Measurements from ENCODE around the gene PBX2. TPM values are rescaled to one million over a fixed set of nuclear protein-coding genes. Genes with fewer than 3 reads are reported as not detected.
"Not testable (repeated sequence)": the region's sequence is repeated elsewhere in the genome, so short reads cannot be mapped to it uniquely, and the experiment has no call there.

PBX2 gene
- total RNA-seq, 6 experiments from 2014 or later, result 50.7 to 61.4 (median 56.2) TPM

- peaks cover 13% of the 10 kb centered on the region; the same call in 1 of the 2 replicates for H3K36me3 Mint-ChIP-seq (ENCODE audit: low read depth)
- no peak overlapping the region for H3K27ac Mint-ChIP-seq
- no peak overlapping the region for H3K4me3 Mint-ChIP-seq
- H3K9me3 Mint-ChIP-seq, result no peaks in the 10 kb centered on the region
- no peak for TF ChIP-seq CTCF (IDR thresholded peaks at IDR 0.05)
- H3K27me3 Mint-ChIP-seq (ENCODE audit: insufficient read depth), result peaks cover 10% of the 10 kb centered on the region
- no peak for DNase-seq
- H3K4me1 Mint-ChIP-seq (ENCODE audit: low read depth), result peaks cover 7% of the 10 kb centered on the region
These were observed 43.7 kb downstream of the PBX2 start for GRCh38 chr6:32146287-32146686.

GRCh38 chr6:32144238-32144637 lies 45.8 kb downstream of the PBX2 start:
- not testable (repeated sequence) for H3K27me3 Mint-ChIP-seq (ENCODE audit: insufficient read depth); H3K9me3 Mint-ChIP-seq; H3K4me1 Mint-ChIP-seq (ENCODE audit: low read depth); H3K4me3 Mint-ChIP-seq; H3K27ac Mint-ChIP-seq; DNase-seq
- H3K36me3 Mint-ChIP-seq (ENCODE audit: low read depth), result peaks cover 13% of the 10 kb centered on the region; the same call in 1 of the 2 replicates

GRCh38 chr6:32140420-32141046 lies 49.5 kb downstream of the PBX2 start:
- Mint-ChIP-seq H3K27me3 (ENCODE audit: insufficient read depth) (peaks cover 3% of the 10 kb centered on the region; the same call in 1 of the 2 replicates), H3K4me3 (no peak overlapping the region), H3K27ac (no peak overlapping the region), H3K36me3 (ENCODE audit: low read depth) (no peaks in the 10 kb centered on the region), H3K9me3 (no peaks in the 10 kb centered on the region), H3K4me1 (ENCODE audit: low read depth) (no peaks in the 10 kb centered on the region; the same call in 1 of the 2 replicates)
- no peak for TF ChIP-seq CTCF (IDR thresholded peaks at IDR 0.05)
- DNase-seq, result no peak

- peaks cover 3% of the 10 kb centered on the region; the same call in 1 of the 2 replicates for H3K27me3 Mint-ChIP-seq (ENCODE audit: insufficient read depth)
- no peak overlapping the region for H3K4me3 Mint-ChIP-seq
- H3K9me3 Mint-ChIP-seq, result no peaks in the 10 kb centered on the region
- no peak for DNase-seq
- H3K27ac Mint-ChIP-seq, result no peak overlapping the region
- no peaks in the 10 kb centered on the region for H3K36me3 Mint-ChIP-seq (ENCODE audit: low read depth)
- no peaks in the 10 kb centered on the region; the same call in 1 of the 2 replicates for H3K4me1 Mint-ChIP-seq (ENCODE audit: low read depth)
- TF ChIP-seq CTCF (IDR thresholded peaks at IDR 0.05), result no peak
These were observed 50.4 kb downstream of the PBX2 start for GRCh38 chr6:32139590-32139989.

GRCh38 chr6:32137454-32137853 lies 52.5 kb downstream of the PBX2 start:
- Mint-ChIP-seq H3K27ac (no peak overlapping the region), H3K27me3 (ENCODE audit: insufficient read depth) (peaks cover 3% of the 10 kb centered on the region; the same call in 1 of the 2 replicates), H3K4me1 (ENCODE audit: low read depth) (peaks cover 11% of the 10 kb centered on the region), H3K36me3 (ENCODE audit: low read depth) (no peaks in the 10 kb centered on the region), H3K4me3 (no peak overlapping the region), H3K9me3 (no peaks in the 10 kb centered on the region)
- no peak for TF ChIP-seq CTCF (IDR thresholded peaks at IDR 0.05)
- no peak for DNase-seq

Small RNA genes within 50 kb of the gene (microRNA-seq; reads per million reads assigned to microRNA genes)
- gene MIR6721 (9.3 reads per million, percentile 7 among the genes with 10 or more reads in this experiment), gene MIR6833 (not detected)

Other genes starting within 250 kb of the PBX2 start
- 1 to 10 TPM in 2 of 6 experiments, under 1 TPM in 3, not detected in 1; 0.33 to 1.3 (median 0.81) TPM for gene CFB, start 244.1 kb downstream of the PBX2 start, total RNA-seq (2021; fragmentation: NEBNext Ultra II Directional; extraction: Animal tissue kit (Norgen Biotek cat#: 25700))
- gene NELFE, start 231.2 kb downstream of the PBX2 start, total RNA-seq (2021; fragmentation: NEBNext Ultra II Directional; extraction: Animal tissue kit (Norgen Biotek cat#: 25700)), result 10 to 100 TPM; 63.4 to 87.0 (median 78.7) TPM
- gene SKIC2, start 231.0 kb downstream of the PBX2 start, total RNA-seq (2021; fragmentation: NEBNext Ultra II Directional; extraction: Animal tissue kit (Norgen Biotek cat#: 25700)), result 10 to 100 TPM; 74.0 to 83.3 (median 77.8) TPM
- 10 to 100 TPM; 14.1 to 20.5 (median 16.5) TPM for gene DXO, start 218.1 kb downstream of the PBX2 start, total RNA-seq (2021; fragmentation: NEBNext Ultra II Directional; extraction: Animal tissue kit (Norgen Biotek cat#: 25700))
- 1 to 10 TPM; 1.2 to 3.2 (median 2.0) TPM for gene C4A, start 208.1 kb downstream of the PBX2 start, total RNA-seq (2021; fragmentation: NEBNext Ultra II Directional; extraction: Animal tissue kit (Norgen Biotek cat#: 25700))
- gene C4B, start 175.4 kb downstream of the PBX2 start, total RNA-seq (2021; fragmentation: NEBNext Ultra II Directional; extraction: Animal tissue kit (Norgen Biotek cat#: 25700)), result 1 to 10 TPM; 1.5 to 2.5 (median 2.0) TPM
- under 1 TPM in 1 of 6 experiments, not detected in 5; 0.17 TPM for gene CYP21A2, start 151.8 kb downstream of the PBX2 start, total RNA-seq (2021; fragmentation: NEBNext Ultra II Directional; extraction: Animal tissue kit (Norgen Biotek cat#: 25700))
- 1 to 10 TPM in 1 of 6 experiments, under 1 TPM in 5; 0.28 to 1.4 (median 0.83) TPM for gene TNXB, start 80.9 kb downstream of the PBX2 start, total RNA-seq (2021; fragmentation: NEBNext Ultra II Directional; extraction: Animal tissue kit (Norgen Biotek cat#: 25700))
- 10 to 100 TPM; 80.0 to 96.2 (median 88.7) TPM for gene ATF6B, start 62.0 kb downstream of the PBX2 start, total RNA-seq (2021; fragmentation: NEBNext Ultra II Directional; extraction: Animal tissue kit (Norgen Biotek cat#: 25700))
- 1 to 10 TPM; 4.3 to 6.0 (median 4.9) TPM for gene FKBPL, start 59.9 kb downstream of the PBX2 start, total RNA-seq (2021; fragmentation: NEBNext Ultra II Directional; extraction: Animal tissue kit (Norgen Biotek cat#: 25700))
- gene PRRT1, start 38.3 kb downstream of the PBX2 start, total RNA-seq (2021; fragmentation: NEBNext Ultra II Directional; extraction: Animal tissue kit (Norgen Biotek cat#: 25700)), result 1 to 10 TPM; 2.6 to 5.8 (median 5.1) TPM
- gene PPT2, start 36.1 kb downstream of the PBX2 start, total RNA-seq (2021; fragmentation: NEBNext Ultra II Directional; extraction: Animal tissue kit (Norgen Biotek cat#: 25700)), result 10 to 100 TPM; 15.9 to 21.7 (median 18.6) TPM
- 1 to 10 TPM; 3.5 to 4.4 (median 3.7) TPM for gene EGFL8, start 25.6 kb downstream of the PBX2 start, total RNA-seq (2021; fragmentation: NEBNext Ultra II Directional; extraction: Animal tissue kit (Norgen Biotek cat#: 25700))
- 100 to 1,000 TPM in 5 of 6 experiments, 10 to 100 TPM in 1; 88.8 to 114 (median 104) TPM for gene AGPAT1, start 14.1 kb downstream of the PBX2 start, total RNA-seq (2021; fragmentation: NEBNext Ultra II Directional; extraction: Animal tissue kit (Norgen Biotek cat#: 25700))
- 10 to 100 TPM; 30.0 to 37.4 (median 34.7) TPM for gene RNF5, start 11.8 kb downstream of the PBX2 start, total RNA-seq (2021; fragmentation: NEBNext Ultra II Directional; extraction: Animal tissue kit (Norgen Biotek cat#: 25700))
- gene AGER, start 5.9 kb downstream of the PBX2 start, total RNA-seq (2021; fragmentation: NEBNext Ultra II Directional; extraction: Animal tissue kit (Norgen Biotek cat#: 25700)), result 1 to 10 TPM; 6.2 to 7.6 (median 6.5) TPM
- gene GPSM3, start 2.4 kb upstream of the PBX2 start, total RNA-seq (2021; fragmentation: NEBNext Ultra II Directional; extraction: Animal tissue kit (Norgen Biotek cat#: 25700)), result 10 to 100 TPM in 1 of 6 experiments, 1 to 10 TPM in 5; 4.0 to 10.1 (median 7.6) TPM
- under 1 TPM; 0.29 to 0.68 (median 0.48) TPM for gene NOTCH4, start 33.9 kb upstream of the PBX2 start, total RNA-seq (2021; fragmentation: NEBNext Ultra II Directional; extraction: Animal tissue kit (Norgen Biotek cat#: 25700))
- gene TSBP1, start 181.7 kb upstream of the PBX2 start, total RNA-seq (2021; fragmentation: NEBNext Ultra II Directional; extraction: Animal tissue kit (Norgen Biotek cat#: 25700)), result not detected
- gene BTNL2, start 217.0 kb upstream of the PBX2 start, total RNA-seq (2021; fragmentation: NEBNext Ultra II Directional; extraction: Animal tissue kit (Norgen Biotek cat#: 25700)), result not detected
- gene HLA-DRA, start 249.7 kb upstream of the PBX2 start, total RNA-seq (2021; fragmentation: NEBNext Ultra II Directional; extraction: Animal tissue kit (Norgen Biotek cat#: 25700)), result not detected

Data from HFFc6 (cell line).